HG02571 (cell line): ENCODE results near the gene CUX1.
"Not testable (repeated sequence)": the region's sequence is repeated elsewhere in the genome, so short reads cannot be mapped to it uniquely, and the experiment has no call there.

Experiments
- ATAC-seq: cut with Tn5 transposase; IDR thresholded peaks from one replicate; pipeline ENCODE4 v1.9.1; 2021; ENCODE audit warnings: mild to moderate bottlenecking, moderate library complexity; ENCODE audit not compliant: unreplicated experiment

CUX1 gene

DNA sequence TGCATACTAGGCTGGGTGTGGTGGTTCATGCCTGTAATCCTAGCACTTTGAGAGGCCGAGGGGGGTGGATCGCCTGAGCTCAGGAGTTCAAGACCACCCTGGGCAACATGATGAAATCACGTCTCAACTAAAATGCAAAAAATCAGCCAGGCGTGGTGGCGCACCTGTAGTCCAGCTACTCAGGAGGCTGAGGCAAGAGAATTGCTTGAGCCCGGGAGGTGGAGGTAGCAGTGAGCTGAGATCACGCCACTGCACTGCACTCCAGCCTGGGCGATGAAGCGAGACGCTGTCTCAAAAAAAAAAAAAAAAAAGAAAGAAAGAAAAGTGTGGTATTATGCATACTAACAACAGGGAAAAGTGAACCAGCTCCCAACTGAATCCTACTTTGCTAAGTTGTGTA is 19.3 kb upstream of the CUX1 start:
- not testable (repeated sequence) for ATAC-seq

- ATAC-seq, result no peak
Observed at GRCh38 chr7:101803203-101804087, 14.0 kb upstream of the CUX1 start.

DNA sequence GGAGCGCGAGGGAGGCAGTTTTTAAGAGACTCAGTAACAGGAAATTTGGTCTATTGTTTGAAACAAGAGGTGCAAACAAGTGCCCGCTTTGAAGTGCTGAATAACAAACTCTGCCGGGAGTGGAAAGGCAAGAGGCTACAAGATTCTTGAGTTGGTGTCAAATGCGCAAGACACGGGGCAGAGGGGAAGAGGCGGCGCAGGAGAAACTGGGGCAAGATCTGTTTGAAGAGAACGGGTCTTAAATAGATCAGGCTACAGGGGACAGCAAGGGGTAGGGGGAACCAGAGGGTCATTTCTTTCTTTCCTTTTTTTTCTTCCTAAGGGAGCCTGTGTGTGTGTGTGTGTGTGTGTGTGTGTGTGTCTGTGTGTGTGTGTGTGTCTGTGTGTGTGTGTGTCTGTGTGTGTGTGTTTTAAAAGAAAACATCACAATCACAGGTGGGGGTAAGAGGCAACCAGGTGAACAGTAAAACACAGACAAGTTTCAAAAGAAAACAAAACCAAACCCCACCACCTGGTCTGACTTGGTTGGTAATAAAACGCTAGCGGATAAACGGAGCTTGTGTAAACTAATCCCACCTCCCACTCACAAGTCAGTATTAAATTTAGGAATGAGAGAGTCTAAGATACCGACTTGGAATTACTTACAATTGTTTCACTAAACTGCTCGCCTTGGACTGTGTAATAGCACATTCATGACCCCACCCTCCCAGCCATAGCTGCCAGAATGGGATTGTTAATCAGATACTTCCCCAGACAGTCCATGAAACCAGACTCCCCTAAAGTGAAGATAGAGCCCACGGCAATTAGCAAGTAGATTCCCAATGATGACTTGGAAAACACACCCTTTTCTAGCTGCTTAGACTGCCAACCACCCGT is 13.1 kb upstream of the CUX1 start:
- ATAC-seq, result no peak

DNA sequence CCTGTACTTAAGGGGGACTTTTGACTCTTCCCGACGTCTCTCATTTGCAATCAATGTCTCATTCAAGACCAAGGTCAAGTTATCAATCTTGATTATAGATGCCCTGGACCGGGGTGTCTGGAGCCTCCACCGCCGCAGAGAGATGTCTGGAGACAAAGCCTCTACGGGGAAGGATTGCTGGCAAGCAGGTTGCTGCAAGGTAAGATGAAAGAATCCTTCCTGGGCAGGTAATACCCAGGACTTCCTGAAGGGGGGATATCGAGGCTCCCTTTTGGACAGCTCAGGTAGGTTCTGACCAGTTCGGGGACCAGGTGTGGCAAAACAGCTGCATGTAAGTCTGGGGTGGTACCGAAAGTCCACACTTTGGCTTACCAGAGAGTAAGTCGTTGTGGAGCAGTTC is 12.5 kb upstream of the CUX1 start:
- no peak for ATAC-seq

GRCh38 chr7:101812595-101812994 is 4.8 kb upstream of the CUX1 start:
- ATAC-seq, result no peak

GRCh38 chr7:101813402-101814019 is 3.9 kb upstream of the CUX1 start:
- no peak for ATAC-seq

DNA sequence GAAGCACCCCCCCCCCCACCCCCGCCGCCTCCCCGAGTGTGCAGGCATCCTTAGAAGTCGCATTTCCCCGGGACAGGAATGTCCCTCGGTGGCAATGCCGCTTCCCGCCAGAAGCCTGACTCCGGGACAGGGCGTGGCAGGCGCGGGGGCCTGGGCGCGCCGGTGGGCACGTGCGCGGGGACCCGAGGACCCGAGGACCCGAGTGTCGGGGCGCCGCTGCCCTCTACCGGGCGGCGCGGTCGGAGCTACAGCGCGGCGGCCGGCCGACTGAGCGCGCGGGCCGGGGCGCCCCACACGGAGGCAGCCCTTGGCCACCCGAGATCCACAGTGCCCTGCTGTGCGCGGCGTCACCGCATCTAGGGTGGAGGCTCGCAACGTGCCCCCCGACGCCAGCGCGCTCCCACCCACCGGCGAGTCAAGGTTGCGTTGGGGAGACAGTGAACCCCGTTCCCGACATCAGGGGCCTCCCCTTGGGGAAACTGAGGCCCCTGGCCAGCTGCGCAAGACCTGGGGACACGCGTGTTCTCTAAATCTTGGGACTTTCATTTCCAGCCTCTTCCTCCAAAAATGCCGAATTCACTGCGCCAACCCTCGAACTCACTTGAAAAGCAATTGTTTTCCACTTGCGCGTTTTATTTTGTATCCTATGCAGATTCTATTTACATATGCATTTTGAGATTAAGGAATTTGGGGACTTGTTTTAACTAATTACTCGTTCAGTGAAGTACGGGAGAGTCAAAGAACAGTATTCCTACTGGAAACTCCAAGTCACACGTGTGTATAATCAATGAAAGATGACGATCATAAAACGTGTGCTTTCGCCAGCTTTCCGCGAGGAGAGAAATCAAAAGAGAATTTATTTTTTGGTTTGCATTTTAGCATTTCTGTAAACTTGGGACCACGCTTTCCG is 3.1 kb upstream of the CUX1 start:
- ATAC-seq, result no peak

- peak; percentile 27 for ATAC-seq
Observed at GRCh38 chr7:101814991-101815825, 2.2 kb upstream of the CUX1 start.

- peak; percentile 66 for ATAC-seq
Observed at GRCh38 chr7:101815826-101816594, 1.4 kb upstream of the CUX1 start.

DNA sequence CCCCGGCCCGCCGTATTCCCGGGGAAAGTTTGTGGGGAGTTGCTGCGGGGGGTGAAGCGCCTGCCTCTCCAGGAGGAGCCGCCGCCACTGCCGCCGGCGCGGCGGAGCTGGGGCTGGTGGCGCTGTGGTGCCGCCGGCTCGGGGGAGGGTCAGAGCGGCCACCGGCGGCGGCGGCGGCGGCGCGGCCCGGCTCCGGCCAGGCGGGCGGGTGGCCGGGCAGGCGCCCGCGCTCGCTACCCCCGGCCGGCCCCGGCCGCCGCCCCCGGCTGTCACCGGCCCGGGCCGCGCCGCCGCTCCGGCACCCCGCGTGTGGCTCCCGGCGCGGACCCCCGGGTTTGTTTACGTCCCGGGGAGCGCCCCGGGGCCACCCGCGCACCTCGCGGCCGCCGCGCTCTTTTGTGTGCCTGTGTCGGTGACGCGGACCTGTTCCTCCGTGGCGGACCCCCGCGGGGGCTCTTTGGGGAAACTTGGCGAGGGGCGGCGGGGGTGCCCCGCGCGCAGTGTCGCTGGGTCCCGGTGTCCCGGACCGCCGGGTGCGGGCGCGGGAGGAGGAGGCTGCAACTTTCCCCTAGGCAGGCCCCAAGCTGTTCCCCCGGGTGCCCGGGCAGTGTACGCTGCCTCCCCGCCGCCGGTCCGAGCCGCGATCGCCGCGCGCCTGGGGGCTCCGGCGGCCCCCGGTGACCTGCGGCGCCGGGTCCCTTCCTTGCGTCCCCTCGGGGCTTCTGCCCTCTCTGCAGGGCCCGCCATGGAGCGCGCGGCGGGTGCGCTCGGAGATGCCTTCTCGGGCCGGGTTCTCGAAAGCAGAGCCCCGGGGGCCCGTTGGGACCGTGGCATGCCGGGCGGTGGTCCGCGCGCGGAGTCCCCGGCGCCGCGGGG is 593 bp upstream of the CUX1 start:
- ATAC-seq, result peak; percentile 18

GRCh38 chr7:101818287-101819071 is 1.1 kb downstream of the CUX1 start:
- no peak for ATAC-seq

- no peak for ATAC-seq
Observed at GRCh38 chr7:101819183-101819582, 1.8 kb downstream of the CUX1 start.

- ATAC-seq, result no peak
Observed at GRCh38 chr7:101819913-101820522, 2.6 kb downstream of the CUX1 start.

- no peak for ATAC-seq
Observed at GRCh38 chr7:101820703-101821102, 3.3 kb downstream of the CUX1 start.

DNA sequence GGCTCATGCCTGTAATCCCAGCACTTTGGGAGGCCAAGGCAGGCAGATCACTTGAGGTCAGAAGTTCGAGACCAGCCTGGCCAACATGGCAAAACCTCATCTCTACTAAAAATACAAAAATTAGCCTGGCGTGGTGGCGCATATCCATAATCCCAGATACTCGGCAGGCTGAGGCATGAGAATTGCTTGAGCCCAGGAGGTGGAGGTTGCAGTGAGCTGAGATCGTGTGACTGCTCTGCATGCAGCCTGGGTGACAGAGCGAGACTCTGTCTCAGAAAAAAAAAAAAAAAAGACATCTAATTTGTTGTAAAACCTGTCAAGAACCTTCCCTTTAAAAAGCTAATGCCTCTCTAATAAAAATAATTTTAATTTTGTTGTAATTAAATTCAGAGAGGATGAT is 5.2 kb downstream of the CUX1 start:
- ATAC-seq, result not testable (repeated sequence)

GRCh38 chr7:101823096-101823495 is 5.7 kb downstream of the CUX1 start:
- no peak for ATAC-seq

- ATAC-seq, result no peak
Observed at GRCh38 chr7:101823596-101823995, 6.2 kb downstream of the CUX1 start.
